Placental pericyte (primary cell): ENCODE results near the gene CEP295NL. TPM values are rescaled to one million over a fixed set of nuclear protein-coding genes. Genes with fewer than 3 reads are reported as not detected.

Experiments
- total RNA-seq: library from RNA; depleted of rRNA; stranded (reverse); fragments of >200 nt; gene quantifications from 2 replicates; pipeline ENCODE4 v1.2.3, GENCODE V29; 2012

Gene CEP295NL
- total RNA-seq, result 2.0 and 3.0 TPM in 2 replicates

GRCh38 chr17:78903101-78903779, at the start of gene CEP295NL:
Gene CEP295NL (minus strand): TSS chr17:78903201. CDS start chr17:78901828, 1,373 bp downstream.

GRCh38 chr17:78925234-78925633, 22.2 kb upstream of the CEP295NL start, which contains the start of gene TIMP2:
Gene TIMP2 (minus strand): TSS chr17:78925387. CDS start chr17:78925088, 299 bp downstream.

GRCh38 chr17:78840780-78841611, 62.0 kb downstream of the CEP295NL start, which contains the start of gene USP36:
Gene USP36 (minus strand): TSS chr17:78840814. CDS start chr17:78836363, 4,451 bp downstream.

Other genes starting within 250 kb of the CEP295NL start
- 14.2 and 18.6 TPM in 2 replicates for gene CYTH1, start 120.9 kb downstream of the CEP295NL start, total RNA-seq
- 43.5 and 49.0 TPM in 2 replicates for gene USP36, start 62.4 kb downstream of the CEP295NL start, total RNA-seq
- gene TIMP2, start 22.2 kb upstream of the CEP295NL start, total RNA-seq, result 131 and 164 TPM in 2 replicates
- gene LGALS3BP, start 76.7 kb upstream of the CEP295NL start, total RNA-seq, result 285 and 680 TPM in 2 replicates
- gene CANT1, start 106.6 kb upstream of the CEP295NL start, total RNA-seq, result 105 and 137 TPM in 2 replicates
- gene C1QTNF1, start 121.0 kb upstream of the CEP295NL start, total RNA-seq, result 80.6 and 220 TPM in 2 replicates
- gene ENGASE, start 171.6 kb upstream of the CEP295NL start, total RNA-seq, result 10.9 and 12.9 TPM in 2 replicates